HEK293 (cell line): Measurements from ENCODE around the gene LTBP1.

ENCODE experiments used
- CTCF ChIA-PET: fragments of 350-600 bp; formaldehyde crosslinking; extraction: SDS; loops from one replicate; lab custom pipeline; 2021; ENCODE audit warnings: antibody characterized with exemption; lab: Yijun Ruan, JAX
- POLR2A ChIA-PET: fragments of 300-600 bp; formaldehyde crosslinking; extraction: SDS; loops from one replicate; lab custom pipeline; 2020; ENCODE audit warnings: antibody characterized with exemption, inconsistent platforms; lab: Yijun Ruan, JAX
- H3K27ac ChIP-seq: fragments of 200-500 bp; sonication (Bioruptor generic); 2 replicates; pipeline ENCODE4 v1.5.1; 2014; ENCODE audit warnings: low read depth, low read length, control low read depth, inconsistent platforms; ENCODE audit errors: extremely low read depth
- H3K36me3 ChIP-seq, 2 experiments: fragments of 200-500 bp in 1 of 2; sonication (Bioruptor generic) in 1 of 2; 1 replicate in 1 of 2; 2 replicates in 1 of 2; pipeline ENCODE4 v1.5.1; 2014 to 2017; ENCODE audit warnings: inconsistent platforms in 2 of 2, low read length in 2 of 2; ENCODE audit not compliant: control insufficient read depth in 2 of 2, insufficient read depth in 1 of 2
- H3K4me1 ChIP-seq: fragments of 200-500 bp; sonication (Bioruptor generic); 2 replicates; pipeline ENCODE4 v1.5.1; 2014; ENCODE audit warnings: mild to moderate bottlenecking, low read length, inconsistent platforms; ENCODE audit not compliant: control insufficient read depth, insufficient read depth
- H3K4me3 ChIP-seq: 2 replicates; pipeline ENCODE4 v1.5.1; 2011; ENCODE audit warnings: low read depth, mild to moderate bottlenecking, control low read depth, low read length, moderate library complexity
- H3K9me3 ChIP-seq: fragments of 200-500 bp; sonication (Bioruptor generic); 2 replicates; pipeline ENCODE4 v1.5.1; 2014; ENCODE audit warnings: low read depth, low read length, inconsistent platforms; ENCODE audit not compliant: control insufficient read depth, insufficient read depth
- KLF1 ChIP-seq: fragments of 450-650 bp; formaldehyde crosslinking; IDR thresholded peaks from 2 replicates; pipeline ENCODE4 v1.5.1; 2016; ENCODE audit warnings: missing biosample characterization, missing genetic modification characterization
- KLF8 ChIP-seq: fragments of 450-650 bp; formaldehyde crosslinking; IDR thresholded peaks from 2 replicates; pipeline ENCODE4 v1.5.1; 2016; ENCODE audit warnings: missing biosample characterization, missing genetic modification characterization
- MEIS1 ChIP-seq: sonication (generic); formaldehyde crosslinking; IDR thresholded peaks from 2 replicates; pipeline ENCODE4 v1.8.1; 2022; ENCODE audit warnings: missing genetic modification reagents, mild to moderate bottlenecking, borderline replicate concordance
- OVOL3 ChIP-seq: fragments of 450-650 bp; formaldehyde crosslinking; IDR thresholded peaks from 2 replicates; pipeline ENCODE4 v1.5.1; 2016; ENCODE audit warnings: missing biosample characterization, missing genetic modification characterization
- SCRT2 ChIP-seq: fragments of 450-650 bp; formaldehyde crosslinking; IDR thresholded peaks from 2 replicates; pipeline ENCODE4 v1.5.1; 2016; ENCODE audit warnings: missing biosample characterization, missing genetic modification characterization
- SP7 ChIP-seq: fragments of 450-650 bp; formaldehyde crosslinking; IDR thresholded peaks from 2 replicates; pipeline ENCODE4 v1.5.1; 2016; ENCODE audit warnings: missing biosample characterization, missing genetic modification characterization
- ZBTB48 ChIP-seq: fragments of 450-650 bp; formaldehyde crosslinking; IDR thresholded peaks from 2 replicates; pipeline ENCODE4 v1.5.1; 2016; ENCODE audit warnings: missing biosample characterization, missing genetic modification characterization
- ZNF112 ChIP-seq: fragments of 450-650 bp; formaldehyde crosslinking; IDR thresholded peaks from 2 replicates; pipeline ENCODE4 v1.5.0; 2017; ENCODE audit warnings: missing biosample characterization, missing genetic modification characterization
- ZNF132 ChIP-seq: fragments of 450-650 bp; formaldehyde crosslinking; IDR thresholded peaks from 2 replicates; pipeline ENCODE4 v1.5.1; 2017; ENCODE audit warnings: missing biosample characterization, missing genetic modification characterization, borderline replicate concordance
- ZNF2 ChIP-seq: fragments of 450-650 bp; formaldehyde crosslinking; IDR thresholded peaks from 2 replicates; pipeline ENCODE4 v1.5.1; 2016; ENCODE audit warnings: missing biosample characterization, missing genetic modification characterization
- ZNF202 ChIP-seq: fragments of 450-650 bp; formaldehyde crosslinking; IDR thresholded peaks from 2 replicates; pipeline ENCODE4 v1.5.1; 2016; ENCODE audit warnings: missing biosample characterization, missing genetic modification characterization, borderline replicate concordance
- ZNF274 ChIP-seq, 2 experiments: fragments of 200-500 bp in 1 of 2; fragments of 450-650 bp in 1 of 2; sonication (Bioruptor generic) in 1 of 2; formaldehyde crosslinking in 1 of 2; IDR thresholded peaks; 2 replicates each; pipeline versions ENCODE4 v1.5.1 to v1.6.1; 2014 to 2016; ENCODE audit warnings: borderline replicate concordance in 1 of 2, inconsistent platforms in 1 of 2, low read length in 1 of 2, missing biosample characterization in 1 of 2, missing genetic modification characterization in 1 of 2
- ZNF292 ChIP-seq: fragments of 450-650 bp; formaldehyde crosslinking; IDR thresholded peaks from 2 replicates; pipeline ENCODE4 v1.5.1; 2016; ENCODE audit warnings: low read depth, missing biosample characterization, missing genetic modification characterization, borderline replicate concordance
- ZNF404 ChIP-seq: fragments of 450-650 bp; formaldehyde crosslinking; IDR thresholded peaks from 2 replicates; pipeline ENCODE4 v1.5.1; 2017; ENCODE audit warnings: missing biosample characterization, missing genetic modification characterization
- ZNF510 ChIP-seq: fragments of 450-650 bp; formaldehyde crosslinking; IDR thresholded peaks from 2 replicates; pipeline ENCODE4 v1.5.1; 2018; ENCODE audit warnings: mild to moderate bottlenecking, missing genetic modification characterization, missing biosample characterization; ENCODE audit not compliant: insufficient replicate concordance
- ZNF624 ChIP-seq: fragments of 450-650 bp; formaldehyde crosslinking; IDR thresholded peaks from 2 replicates; pipeline ENCODE4 v1.5.1; 2017; ENCODE audit warnings: missing biosample characterization, missing genetic modification characterization
- ZNF701 ChIP-seq: fragments of 450-650 bp; formaldehyde crosslinking; IDR thresholded peaks from 2 replicates; pipeline ENCODE4 v1.5.1; 2016; ENCODE audit warnings: missing biosample characterization, missing genetic modification characterization
- ZNF747 ChIP-seq: fragments of 450-650 bp; formaldehyde crosslinking; IDR thresholded peaks from 2 replicates; pipeline ENCODE4 v1.5.1; 2016; ENCODE audit warnings: missing biosample characterization, missing genetic modification characterization
- ZNF785 ChIP-seq: fragments of 450-650 bp; formaldehyde crosslinking; IDR thresholded peaks from 2 replicates; pipeline ENCODE4 v1.5.1; 2016; ENCODE audit warnings: missing biosample characterization, missing genetic modification characterization

LTBP1 gene

DNA sequence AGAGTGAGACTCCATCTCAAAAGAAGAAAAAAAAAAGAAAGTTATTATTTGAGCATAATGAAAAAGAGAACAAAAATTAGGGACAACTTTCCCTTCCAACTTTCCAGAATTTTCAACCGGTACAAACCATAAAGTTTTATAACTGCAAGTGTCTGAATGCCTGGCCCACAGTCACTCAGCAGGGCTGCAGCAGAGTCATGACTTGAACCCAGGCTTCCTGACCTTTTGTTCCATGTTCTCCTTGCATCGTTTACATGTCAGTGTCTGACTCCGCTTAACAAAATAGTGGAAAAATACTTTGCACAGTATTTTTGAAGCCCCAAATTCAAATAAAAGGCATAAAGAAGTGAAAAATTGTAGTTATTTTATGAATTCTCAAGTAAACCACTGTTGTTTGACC, 82.7 kb downstream of the LTBP1 start:
- Histone ChIP-seq H3K4me3 (no peak overlapping the region), H3K27ac (no peak overlapping the region), H3K4me1 (no peaks in the 10 kb centered on the region), H3K36me3 (peaks cover 0 to 5% of the 10 kb centered on the region in 2 experiments; a peak in 1 of 3 replicates), H3K9me3 (no peaks in the 10 kb centered on the region)
- ChIA-PET POLR2A (no interaction called here), CTCF (no interaction called here)
- TF ChIP-seq ZNF112 (tag by site-specific recombination): no peak
- no peak for TF ChIP-seq ZBTB48 (tag by site-specific recombination)
- TF ChIP-seq ZNF292: no peak
- no peak for TF ChIP-seq ZNF2
- TF ChIP-seq ZNF510 (tag by site-specific recombination): no peak
- TF ChIP-seq ZNF202: no peak
- no peak for TF ChIP-seq KLF1
- no peak for TF ChIP-seq MEIS1 (CRISPR knock-in tag)
- TF ChIP-seq SP7 (tag by site-specific recombination): no peak

DNA sequence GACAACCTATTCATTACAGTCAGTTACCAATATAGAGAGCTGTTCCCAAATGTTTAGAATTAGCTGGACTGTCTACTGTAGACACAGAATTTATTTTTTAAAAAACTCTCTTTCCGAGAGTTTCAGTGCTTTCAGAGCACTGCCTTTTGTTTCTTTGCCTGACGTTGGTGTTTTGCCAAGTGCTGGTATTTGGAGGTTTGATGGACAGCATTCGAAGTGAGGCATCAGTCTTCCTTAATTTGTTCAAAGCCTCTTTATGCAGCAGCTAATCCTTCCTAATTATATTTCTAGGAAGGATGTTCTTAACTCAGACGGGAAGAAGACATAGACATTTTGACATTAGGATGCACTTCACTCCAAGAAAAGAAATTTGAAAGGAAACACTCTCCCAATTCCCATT, 83.2 kb downstream of the LTBP1 start:
- H3K36me3 ChIP-seq: peaks cover 0 to 1% of the 10 kb centered on the region in 2 experiments; a peak in 1 of 3 replicates
- H3K9me3 ChIP-seq: no peaks in the 10 kb centered on the region
- H3K27ac ChIP-seq: no peak overlapping the region
- POLR2A ChIA-PET: no interaction called here
- H3K4me3 ChIP-seq: no peak overlapping the region
- no peak for TF ChIP-seq ZNF785
- no peak for TF ChIP-seq OVOL3 (tag by site-specific recombination)
- TF ChIP-seq, all 188 proteins: peak for 0
- H3K4me1 ChIP-seq: no peaks in the 10 kb centered on the region
- CTCF ChIA-PET: interaction anchor here (0.7 kb wide), 1 partner anchor 347 kb away, joined by 3 read pairs; no protein-coding TSS in a partner anchor

DNA sequence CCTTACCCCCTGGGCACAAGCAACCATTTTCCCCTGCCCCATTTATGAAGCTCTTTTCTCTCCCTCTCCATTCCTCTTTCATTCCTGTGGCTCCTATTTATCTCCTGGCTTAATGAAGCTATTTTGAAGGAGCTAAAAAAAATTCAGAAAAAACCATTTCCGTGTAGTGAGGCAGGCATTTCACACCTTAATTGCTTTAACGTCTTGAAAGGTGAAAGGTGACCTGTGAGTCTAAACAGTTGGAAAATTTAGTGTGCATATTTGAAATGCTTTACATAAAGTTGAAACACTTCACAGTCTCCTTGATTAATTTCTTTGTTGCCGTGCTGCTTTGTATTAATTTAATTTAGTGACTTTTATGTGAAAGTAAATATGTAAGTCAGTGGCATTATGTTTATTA, 83.6 kb downstream of the LTBP1 start:
- CTCF ChIA-PET: interaction anchor here (0.6 to 4.3 kb wide), 3 partner anchors 256 to 351 kb away, joined by 3 to 44 read pairs (median 3); no protein-coding TSS in a partner anchor

DNA sequence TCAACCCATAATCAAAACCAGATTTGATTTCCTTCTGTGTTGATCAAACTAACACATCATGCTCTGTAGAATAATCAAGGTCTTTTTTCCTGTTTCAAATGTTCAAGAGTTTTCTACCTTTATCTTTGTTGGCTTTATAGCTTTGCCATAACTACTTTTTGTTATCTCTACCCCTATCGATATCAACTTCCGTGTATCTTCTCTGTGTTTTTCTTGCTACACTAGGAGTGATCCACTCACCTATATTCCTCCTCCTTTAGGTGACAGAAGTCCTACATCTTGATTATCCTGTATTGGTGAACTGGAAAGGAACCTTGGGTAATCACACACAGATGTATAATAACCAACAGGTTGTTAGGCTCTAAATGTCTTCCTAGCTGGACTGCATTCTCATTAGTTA, 85.5 kb downstream of the LTBP1 start:
- TF ChIP-seq ZNF274 (IDR thresholded peaks at IDR 0.05; ENCODE audit: low read length) (no peak), ZNF274 (tag by site-specific recombination; IDR thresholded peaks at IDR 0.05; ENCODE audit: borderline replicate concordance) (no peak), SCRT2 (tag by site-specific recombination) (peak; percentile 50; the same call in 1 of the 2 replicates)
- ChIA-PET CTCF (interaction anchor here (0.6 to 4.3 kb wide), 12 partner anchors 87 to 567 kb away, joined by 3 to 44 read pairs (median 3); no protein-coding TSS in a partner anchor), POLR2A (no interaction called here)
- Histone ChIP-seq H3K36me3 (no peaks in the 10 kb centered on the region), H3K9me3 (no peaks in the 10 kb centered on the region), H3K4me3 (no peak overlapping the region), H3K27ac (no peak overlapping the region), H3K4me1 (no peaks in the 10 kb centered on the region)

More for the DNA sequence above, 83.6 kb downstream of the LTBP1 start:
- POLR2A ChIA-PET: no interaction called here
- Histone ChIP-seq H3K4me1 (no peaks in the 10 kb centered on the region), H3K27ac (no peak overlapping the region), H3K4me3 (no peak overlapping the region), H3K9me3 (no peaks in the 10 kb centered on the region), H3K36me3 (no peaks in the 10 kb centered on the region)
- no peak for TF ChIP-seq ZNF747
- TF ChIP-seq KLF8: no peak
- TF ChIP-seq ZNF404 (tag by site-specific recombination): no peak
- no peak for TF ChIP-seq ZNF624 (tag by site-specific recombination)
- TF ChIP-seq ZNF701 (tag by site-specific recombination): no peak
- TF ChIP-seq ZNF132 (tag by site-specific recombination): no peak
